Measurements from ENCODE around the gene DNM3.

DNM3 gene

DNA sequence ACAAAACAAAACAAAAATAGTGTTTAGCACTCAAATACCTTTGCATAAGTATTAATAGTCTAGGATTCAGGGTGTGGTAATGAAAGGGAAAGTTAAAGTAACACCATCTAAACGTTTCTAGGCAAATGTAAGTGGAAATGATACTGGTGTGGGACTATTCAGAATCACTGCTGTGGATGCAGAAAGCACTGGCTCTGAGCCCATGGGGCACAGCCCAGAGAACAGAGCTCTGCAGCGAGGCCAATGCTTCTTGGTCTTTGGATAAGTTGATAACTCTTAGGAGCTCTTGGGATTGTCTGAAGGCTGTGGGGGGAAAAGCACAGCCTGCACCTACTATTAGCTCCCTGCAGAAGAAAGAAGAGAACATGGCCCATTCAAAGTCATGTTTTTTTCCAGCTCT is 21.4 kb upstream of the DNM3 start:
- DNase-seq (ENCODE audit: low read depth): no peak
- Histone ChIP-seq H3K4me3 (ENCODE audit: low read length) (no peak overlapping the region), H3K27me3 (replicated peaks; ENCODE audit: control insufficient read depth, insufficient read depth, low read length) (no peaks in the 10 kb centered on the region), H3K9ac (ENCODE audit: low read length) (no peak overlapping the region), H3K36me3 (ENCODE audit: control insufficient read depth, insufficient read depth, low read length, severe bottlenecking) (no peaks in the 10 kb centered on the region), H3K9me3 (ENCODE audit: control insufficient read depth, low read length) (no peaks in the 10 kb centered on the region), H3K4me1 (ENCODE audit: control insufficient read depth, insufficient read depth, low read length) (peaks cover 12% of the 10 kb centered on the region)

DNA sequence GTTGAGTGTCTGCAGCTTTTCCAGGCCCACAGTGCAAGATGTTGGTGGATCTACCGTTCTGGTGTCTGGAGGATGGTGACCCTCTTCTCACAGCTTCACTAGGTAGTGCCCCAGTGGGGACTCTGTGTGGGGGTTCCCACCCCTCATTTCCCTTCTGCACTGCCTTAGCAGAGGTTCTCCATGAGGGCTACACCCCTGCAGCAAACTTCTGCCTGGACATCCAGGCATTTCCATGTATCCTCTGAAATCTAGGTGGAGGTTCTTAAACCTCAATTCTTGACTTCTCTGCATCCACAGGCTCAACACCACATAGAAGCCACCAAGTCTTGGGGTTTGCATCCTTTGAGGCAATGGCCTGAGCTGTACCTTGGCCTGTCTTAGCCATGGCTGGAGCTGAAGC is 14.3 kb upstream of the DNM3 start:
- Histone ChIP-seq H3K4me3 (ENCODE audit: low read length) (no peak overlapping the region), H3K36me3 (ENCODE audit: control insufficient read depth, insufficient read depth, low read length, severe bottlenecking) (no peaks in the 10 kb centered on the region), H3K9ac (ENCODE audit: low read length) (no peak overlapping the region), H3K27me3 (replicated peaks; ENCODE audit: control insufficient read depth, insufficient read depth, low read length) (no peaks in the 10 kb centered on the region), H3K4me1 (ENCODE audit: control insufficient read depth, insufficient read depth, low read length) (no peaks in the 10 kb centered on the region), H3K9me3 (ENCODE audit: control insufficient read depth, low read length) (peaks cover 9% of the 10 kb centered on the region)
- no peak for DNase-seq (ENCODE audit: low read depth)

GRCh38 chr1:171828794-171829193 is 12.5 kb upstream of the DNM3 start:
- Histone ChIP-seq H3K4me3 (ENCODE audit: low read length) (no peak overlapping the region), H3K9ac (ENCODE audit: low read length) (no peak overlapping the region), H3K36me3 (ENCODE audit: control insufficient read depth, insufficient read depth, low read length, severe bottlenecking) (no peaks in the 10 kb centered on the region), H3K9me3 (ENCODE audit: control insufficient read depth, low read length) (peaks cover 9% of the 10 kb centered on the region), H3K4me1 (ENCODE audit: control insufficient read depth, insufficient read depth, low read length) (no peaks in the 10 kb centered on the region), H3K27me3 (replicated peaks; ENCODE audit: control insufficient read depth, insufficient read depth, low read length) (no peaks in the 10 kb centered on the region)
- DNase-seq (ENCODE audit: low read depth): no peak

DNA sequence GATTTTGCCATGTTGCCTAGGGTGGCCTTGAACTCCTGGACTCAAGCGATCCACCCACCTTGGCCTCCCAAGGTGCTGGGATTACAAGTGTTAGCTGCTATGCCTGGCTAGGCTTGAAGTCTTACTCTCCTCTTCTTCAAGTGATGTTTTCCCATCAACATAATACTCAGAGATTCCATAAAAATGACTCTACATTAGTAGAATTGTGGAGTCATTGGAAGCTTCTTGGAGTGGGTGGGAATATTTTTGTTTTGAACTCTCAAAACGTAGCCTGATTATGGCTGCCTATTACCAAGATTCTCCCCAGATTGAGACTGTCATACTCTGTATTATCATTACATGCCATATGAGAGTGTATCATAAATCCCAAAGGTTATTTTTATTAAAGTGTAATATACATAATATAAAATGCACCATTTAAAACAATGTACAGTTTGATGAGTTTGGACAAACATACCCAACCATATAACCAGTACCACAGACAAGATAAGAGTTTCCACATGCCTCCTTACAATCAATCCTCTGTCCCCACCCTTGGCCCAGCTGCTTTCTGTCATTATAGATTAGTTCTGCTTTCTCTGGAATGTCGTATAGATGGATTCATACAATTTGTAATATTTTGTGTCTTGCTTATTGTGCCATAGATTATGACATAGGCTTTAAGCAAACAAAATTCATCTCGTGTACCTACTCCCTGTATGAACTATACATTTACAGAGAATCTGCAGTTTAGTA is 8.0 kb upstream of the DNM3 start:
- no peaks in the 10 kb centered on the region for H3K9me3 ChIP-seq (ENCODE audit: control insufficient read depth, low read length)
- no peak overlapping the region for H3K4me3 ChIP-seq (ENCODE audit: low read length)
- no peak overlapping the region for H3K9ac ChIP-seq (ENCODE audit: low read length)
- peak; percentile 53 for DNase-seq (ENCODE audit: low read depth)
- H3K4me1 ChIP-seq (ENCODE audit: control insufficient read depth, insufficient read depth, low read length): no peaks in the 10 kb centered on the region
- no peaks in the 10 kb centered on the region for H3K36me3 ChIP-seq (ENCODE audit: control insufficient read depth, insufficient read depth, low read length, severe bottlenecking)
- no peaks in the 10 kb centered on the region for H3K27me3 ChIP-seq (replicated peaks; ENCODE audit: control insufficient read depth, insufficient read depth, low read length)

- Histone ChIP-seq H3K27me3 (replicated peaks; ENCODE audit: control insufficient read depth, insufficient read depth, low read length) (no peaks in the 10 kb centered on the region), H3K9ac (ENCODE audit: low read length) (no peak overlapping the region), H3K4me3 (ENCODE audit: low read length) (no peak overlapping the region), H3K36me3 (ENCODE audit: control insufficient read depth, insufficient read depth, low read length, severe bottlenecking) (no peaks in the 10 kb centered on the region), H3K4me1 (ENCODE audit: control insufficient read depth, insufficient read depth, low read length) (no peaks in the 10 kb centered on the region), H3K9me3 (ENCODE audit: control insufficient read depth, low read length) (no peaks in the 10 kb centered on the region)
- no peak for DNase-seq (ENCODE audit: low read depth)
These were observed 6.5 kb upstream of the DNM3 start for GRCh38 chr1:171834821-171835220.

GRCh38 chr1:171835891-171836290 is 5.4 kb upstream of the DNM3 start:
- no peak for DNase-seq (ENCODE audit: low read depth)
- H3K27me3 ChIP-seq (replicated peaks; ENCODE audit: control insufficient read depth, insufficient read depth, low read length): peaks cover 3% of the 10 kb centered on the region
- no peak overlapping the region for H3K9ac ChIP-seq (ENCODE audit: low read length)
- H3K36me3 ChIP-seq (ENCODE audit: control insufficient read depth, insufficient read depth, low read length, severe bottlenecking): no peaks in the 10 kb centered on the region
- H3K4me1 ChIP-seq (ENCODE audit: control insufficient read depth, insufficient read depth, low read length): peaks cover 3% of the 10 kb centered on the region
- H3K9me3 ChIP-seq (ENCODE audit: control insufficient read depth, low read length): no peaks in the 10 kb centered on the region
- no peak overlapping the region for H3K4me3 ChIP-seq (ENCODE audit: low read length)

GRCh38 chr1:171841931-171842761 is 848 bp downstream of the DNM3 start:
- Histone ChIP-seq H3K4me3 (ENCODE audit: low read length) (peak overlapping the region; percentile 93), H3K27me3 (replicated peaks; ENCODE audit: control insufficient read depth, insufficient read depth, low read length) (peaks cover 3% of the 10 kb centered on the region), H3K9ac (ENCODE audit: low read length) (peak overlapping the region; percentile 69), H3K4me1 (ENCODE audit: control insufficient read depth, insufficient read depth, low read length) (peaks cover 4% of the 10 kb centered on the region), H3K36me3 (ENCODE audit: control insufficient read depth, insufficient read depth, low read length, severe bottlenecking) (no peaks in the 10 kb centered on the region), H3K9me3 (ENCODE audit: control insufficient read depth, low read length) (no peaks in the 10 kb centered on the region)
- DNase-seq (ENCODE audit: low read depth): peak; percentile 24

GRCh38 chr1:171844381-171844780 is 3.1 kb downstream of the DNM3 start:
- Histone ChIP-seq H3K4me3 (ENCODE audit: low read length) (no peak overlapping the region), H3K27me3 (replicated peaks; ENCODE audit: control insufficient read depth, insufficient read depth, low read length) (peaks cover 3% of the 10 kb centered on the region), H3K9ac (ENCODE audit: low read length) (no peak overlapping the region), H3K36me3 (ENCODE audit: control insufficient read depth, insufficient read depth, low read length, severe bottlenecking) (no peaks in the 10 kb centered on the region), H3K9me3 (ENCODE audit: control insufficient read depth, low read length) (no peaks in the 10 kb centered on the region), H3K4me1 (ENCODE audit: control insufficient read depth, insufficient read depth, low read length) (peaks cover 4% of the 10 kb centered on the region)
- DNase-seq (ENCODE audit: low read depth): no peak

DNA sequence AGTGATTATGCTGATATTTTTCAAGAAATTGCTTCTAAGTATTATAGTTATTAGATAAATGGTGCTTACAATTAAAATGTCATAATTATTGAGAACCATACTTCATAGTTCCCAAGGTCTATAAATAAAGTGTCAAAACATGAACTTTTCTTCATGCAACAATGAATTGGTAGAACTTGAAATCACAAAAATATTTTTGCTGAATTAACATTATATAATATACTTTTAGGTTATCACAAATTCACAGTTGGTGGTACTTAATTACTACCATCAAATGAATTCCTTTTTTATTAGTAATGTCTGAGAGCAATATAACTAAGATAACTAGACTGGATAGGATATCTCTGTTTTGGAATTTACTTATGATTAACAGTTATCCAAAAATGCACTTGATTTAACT is 4.7 kb downstream of the DNM3 start:
- no peak for DNase-seq (ENCODE audit: low read depth)
- Histone ChIP-seq H3K9ac (ENCODE audit: low read length) (no peak overlapping the region), H3K36me3 (ENCODE audit: control insufficient read depth, insufficient read depth, low read length, severe bottlenecking) (no peaks in the 10 kb centered on the region), H3K27me3 (replicated peaks; ENCODE audit: control insufficient read depth, insufficient read depth, low read length) (no peaks in the 10 kb centered on the region), H3K9me3 (ENCODE audit: control insufficient read depth, low read length) (no peaks in the 10 kb centered on the region), H3K4me1 (ENCODE audit: control insufficient read depth, insufficient read depth, low read length) (no peaks in the 10 kb centered on the region), H3K4me3 (ENCODE audit: low read length) (no peak overlapping the region)

DNA sequence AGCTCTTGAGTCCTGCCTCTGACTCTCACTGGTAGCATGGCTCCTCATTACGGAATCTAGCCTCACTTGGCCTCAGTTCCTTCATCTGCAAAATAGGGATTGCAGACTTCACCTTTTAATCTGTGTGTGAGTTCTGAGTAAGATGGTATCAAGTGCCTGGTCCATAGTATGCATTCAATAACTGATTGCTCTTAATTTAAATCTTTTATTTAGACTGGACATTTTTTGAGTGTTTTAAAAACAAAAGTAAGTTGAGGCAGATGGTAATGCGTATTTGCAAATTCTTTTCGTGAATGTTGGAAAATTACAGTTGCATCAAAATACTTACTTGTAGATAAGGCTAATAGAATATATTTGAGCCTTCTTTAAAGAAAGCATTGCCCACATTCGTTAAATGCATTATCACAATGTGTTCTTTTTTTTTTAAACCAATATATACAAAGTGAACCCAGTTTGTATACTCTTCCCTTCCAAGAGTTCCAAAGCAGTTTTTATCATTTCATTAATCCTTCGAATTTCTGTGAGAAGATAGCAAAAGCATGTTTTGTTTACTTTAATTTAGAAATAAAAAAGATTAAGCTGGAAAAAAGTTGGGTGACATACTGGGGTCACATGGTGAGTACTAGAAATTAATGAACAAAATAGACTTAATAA is 8.1 kb downstream of the DNM3 start:
- H3K4me3 ChIP-seq (ENCODE audit: low read length): no peak overlapping the region
- H3K36me3 ChIP-seq (ENCODE audit: control insufficient read depth, insufficient read depth, low read length, severe bottlenecking): no peaks in the 10 kb centered on the region
- H3K9me3 ChIP-seq (ENCODE audit: control insufficient read depth, low read length): no peaks in the 10 kb centered on the region
- H3K9ac ChIP-seq (ENCODE audit: low read length): no peak overlapping the region
- no peak for DNase-seq (ENCODE audit: low read depth)
- H3K27me3 ChIP-seq (replicated peaks; ENCODE audit: control insufficient read depth, insufficient read depth, low read length): no peaks in the 10 kb centered on the region
- no peaks in the 10 kb centered on the region for H3K4me1 ChIP-seq (ENCODE audit: control insufficient read depth, insufficient read depth, low read length)

DNA sequence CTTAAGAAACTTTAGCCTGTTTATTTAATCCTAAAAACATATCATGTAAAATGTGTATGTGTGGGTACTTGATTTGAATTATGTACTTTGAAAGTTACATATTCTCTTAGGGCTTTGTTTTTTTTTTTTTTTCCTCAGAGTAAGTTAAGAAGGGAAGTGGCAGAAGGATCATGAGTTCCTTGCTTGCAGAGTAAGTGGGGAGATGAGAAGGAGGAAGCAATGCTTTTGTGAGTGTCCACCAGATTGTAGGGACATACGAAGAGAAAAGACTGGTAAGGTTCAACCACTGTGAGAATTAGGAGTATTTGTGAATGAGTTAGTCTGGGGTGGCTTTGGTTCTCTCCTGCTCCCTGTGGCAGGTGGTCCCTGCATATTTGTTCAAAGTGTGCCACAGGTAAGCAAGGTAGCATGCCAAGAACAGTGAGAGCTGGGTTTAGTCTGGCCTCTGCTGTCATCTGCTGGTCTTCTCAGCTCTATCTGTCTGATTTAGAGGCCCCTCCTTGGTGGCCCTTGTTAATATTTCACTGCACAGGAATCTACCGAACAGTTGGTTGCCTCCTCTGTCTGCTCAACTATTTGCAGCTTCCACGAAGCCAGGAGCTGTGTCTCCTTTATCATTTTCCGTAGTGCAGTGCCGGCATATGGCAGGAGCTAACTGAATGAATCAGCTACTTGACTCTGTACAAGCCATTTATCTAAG is 9.5 kb downstream of the DNM3 start:
- Histone ChIP-seq H3K27me3 (replicated peaks; ENCODE audit: control insufficient read depth, insufficient read depth, low read length) (no peaks in the 10 kb centered on the region), H3K9ac (ENCODE audit: low read length) (no peak overlapping the region), H3K4me1 (ENCODE audit: control insufficient read depth, insufficient read depth, low read length) (no peaks in the 10 kb centered on the region), H3K36me3 (ENCODE audit: control insufficient read depth, insufficient read depth, low read length, severe bottlenecking) (no peaks in the 10 kb centered on the region), H3K4me3 (ENCODE audit: low read length) (no peak overlapping the region), H3K9me3 (ENCODE audit: control insufficient read depth, low read length) (no peaks in the 10 kb centered on the region)
- no peak for DNase-seq (ENCODE audit: low read depth)

Measured in adipocyte (in vitro differentiated cells).